Measurements from ENCODE around the gene PAM.

DNA sequence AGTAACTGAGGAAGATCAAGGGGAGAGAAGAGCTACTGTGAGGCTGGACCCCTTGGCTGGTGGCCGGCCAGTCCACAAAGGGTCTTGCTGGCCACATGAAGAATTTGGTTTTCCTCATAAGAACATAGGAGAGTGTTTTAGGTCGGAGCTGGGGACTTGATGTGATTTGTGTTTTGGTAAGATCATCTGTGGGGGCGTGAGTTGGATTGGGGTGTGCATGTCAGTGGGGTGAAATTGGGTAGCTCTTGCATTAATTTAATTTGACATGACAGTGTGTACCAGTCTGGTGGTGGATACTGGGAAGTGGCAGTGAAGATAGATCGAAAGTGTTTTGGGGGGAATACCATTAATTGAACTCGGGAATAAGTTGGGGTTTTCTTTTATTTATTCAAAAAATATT is 8.6 kb downstream of the PAM start:
- TF ChIP-seq, protein P1, sequence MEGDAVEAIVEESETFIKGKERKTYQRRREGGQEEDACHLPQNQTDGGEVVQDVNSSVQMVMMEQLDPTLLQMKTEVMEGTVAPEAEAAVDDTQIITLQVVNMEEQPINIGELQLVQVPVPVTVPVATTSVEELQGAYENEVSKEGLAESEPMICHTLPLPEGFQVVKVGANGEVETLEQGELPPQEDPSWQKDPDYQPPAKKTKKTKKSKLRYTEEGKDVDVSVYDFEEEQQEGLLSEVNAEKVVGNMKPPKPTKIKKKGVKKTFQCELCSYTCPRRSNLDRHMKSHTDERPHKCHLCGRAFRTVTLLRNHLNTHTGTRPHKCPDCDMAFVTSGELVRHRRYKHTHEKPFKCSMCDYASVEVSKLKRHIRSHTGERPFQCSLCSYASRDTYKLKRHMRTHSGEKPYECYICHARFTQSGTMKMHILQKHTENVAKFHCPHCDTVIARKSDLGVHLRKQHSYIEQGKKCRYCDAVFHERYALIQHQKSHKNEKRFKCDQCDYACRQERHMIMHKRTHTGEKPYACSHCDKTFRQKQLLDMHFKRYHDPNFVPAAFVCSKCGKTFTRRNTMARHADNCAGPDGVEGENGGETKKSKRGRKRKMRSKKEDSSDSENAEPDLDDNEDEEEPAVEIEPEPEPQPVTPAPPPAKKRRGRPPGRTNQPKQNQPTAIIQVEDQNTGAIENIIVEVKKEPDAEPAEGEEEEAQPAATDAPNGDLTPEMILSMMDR (conservative IDR thresholded peaks at IDR 0.05; ENCODE audit: low read depth, low read length): no peak
- no peak for TF ChIP-seq EZH2 (IDR thresholded peaks at IDR 0.05; ENCODE audit: borderline replicate concordance, low read depth, low read length, poor library complexity, severe bottlenecking)

All from A673 (cell line).